Breast epithelium (tissue), 4 donors: ENCODE measurements around the gene THADA. TPM values are rescaled to one million over a fixed set of nuclear protein-coding genes. Genes with fewer than 3 reads are reported as not detected.

Source experiments
- DNase-seq, 2 donors: peaks; one replicate each; pipeline ENCODE4 v3.0.0-alpha.2; 2019; ENCODE audit warnings: low spot score in 2 of 2
- H3K27ac ChIP-seq, 2 donors: fragments of 200-600 bp; sonication (generic) in 1 of 2; one replicate each; pipeline ENCODE4 v1.5.1; 2016 to 2019; ENCODE audit warnings: mild to moderate bottlenecking in 1 of 2
- H3K27me3 ChIP-seq, 2 donors: fragments of 200-600 bp; sonication (generic) in 1 of 2; one replicate each; pipeline versions ENCODE4 v1.5.1 to v1.6.0; 2017 to 2019; ENCODE audit warnings: control low read depth in 1 of 2, mild to moderate bottlenecking in 1 of 2
- H3K36me3 ChIP-seq: fragments of 200-600 bp; one replicate; pipeline ENCODE4 v1.5.1; 2019
- H3K4me1 ChIP-seq, 2 donors: fragments of 200-600 bp; sonication (generic); one replicate each; pipeline ENCODE4 v1.5.1; 2016 to 2019; ENCODE audit warnings: control low read depth in 1 of 2
- H3K4me3 ChIP-seq, 3 donors: fragments of 200-600 bp; sonication (generic); 1 replicate in 2 of 3; 2 replicates in 1 of 3; pipeline ENCODE4 v1.5.1; 2016 to 2019; ENCODE audit warnings: mild to moderate bottlenecking in 3 of 3, moderate library complexity in 2 of 3
- H3K9me3 ChIP-seq, 2 donors: fragments of 200-600 bp; sonication (generic) in 1 of 2; one replicate each; pipeline ENCODE4 v1.5.1; 2016 to 2019; ENCODE audit warnings: control low read depth in 1 of 2
- CTCF ChIP-seq, 3 donors: fragments of 450-650 bp; IDR thresholded peaks; one replicate each; pipeline ENCODE4 v1.5.1; 2016 to 2017; ENCODE audit warnings: antibody characterized with exemption in 3 of 3, mild to moderate bottlenecking in 3 of 3, moderate library complexity in 3 of 3
- POLR2A ChIP-seq: fragments of 450-650 bp; IDR thresholded peaks from one replicate; pipeline ENCODE4 v1.6.1; 2016; ENCODE audit warnings: antibody characterized with exemption, mild to moderate bottlenecking, moderate library complexity
- POLR2AphosphoS5 ChIP-seq, 3 donors: sonication (generic); formaldehyde crosslinking; IDR thresholded peaks; one replicate each; pipeline ENCODE4 v1.6.1; 2017; ENCODE audit warnings: antibody characterized with exemption in 3 of 3
- intact Hi-C: fragments of 100-400 bp; cut with DNase I; formaldehyde crosslinking; loops from one replicate; pipeline ENCODE4 v1.15.1; 2023; ENCODE audit warnings: low total_unique reads
- total RNA-seq, 3 donors: library from RNA; depleted of rRNA; stranded (reverse); fragments of >200 nt; gene quantifications; one replicate each; pipeline ENCODE4 v1.1.0, GENCODE V29; 2016

The THADA gene
- total RNA-seq, 3 donors from 2014 or later = 41.1 to 60.6 (median 49.5) TPM

GRCh38 chr2:43474273-43474672 lies 121.6 kb downstream of the THADA start:
- Histone ChIP-seq H3K4me3 (no peak overlapping the region), H3K4me1 (no peaks in the 10 kb centered on the region), H3K36me3 (no peaks in the 10 kb centered on the region), H3K27ac (no peak overlapping the region), H3K27me3 (no peaks in the 10 kb centered on the region), H3K9me3 (no peaks in the 10 kb centered on the region)
- intact Hi-C loops = no loop called here
- no peak for DNase-seq
- TF ChIP-seq CTCF (IDR thresholded peaks at IDR 0.05) (no peak), POLR2A (no peak), POLR2AphosphoS5 (IDR thresholded peaks at IDR 0.05) (no peak)

- intact Hi-C loops = no loop called here
- no peak for DNase-seq
- Histone ChIP-seq H3K4me3 (no peak overlapping the region), H3K27me3 (no peaks in the 10 kb centered on the region), H3K27ac (no peak overlapping the region), H3K4me1 (no peaks in the 10 kb centered on the region), H3K9me3 (no peaks in the 10 kb centered on the region), H3K36me3 (no peaks in the 10 kb centered on the region)
- TF ChIP-seq POLR2AphosphoS5 (IDR thresholded peaks at IDR 0.05) = no peak
- no peak for TF ChIP-seq POLR2A
- TF ChIP-seq CTCF (IDR thresholded peaks at IDR 0.05) = no peak
Measured at GRCh38 chr2:43473767-43474166, 122.1 kb downstream of the THADA start.

DNA sequence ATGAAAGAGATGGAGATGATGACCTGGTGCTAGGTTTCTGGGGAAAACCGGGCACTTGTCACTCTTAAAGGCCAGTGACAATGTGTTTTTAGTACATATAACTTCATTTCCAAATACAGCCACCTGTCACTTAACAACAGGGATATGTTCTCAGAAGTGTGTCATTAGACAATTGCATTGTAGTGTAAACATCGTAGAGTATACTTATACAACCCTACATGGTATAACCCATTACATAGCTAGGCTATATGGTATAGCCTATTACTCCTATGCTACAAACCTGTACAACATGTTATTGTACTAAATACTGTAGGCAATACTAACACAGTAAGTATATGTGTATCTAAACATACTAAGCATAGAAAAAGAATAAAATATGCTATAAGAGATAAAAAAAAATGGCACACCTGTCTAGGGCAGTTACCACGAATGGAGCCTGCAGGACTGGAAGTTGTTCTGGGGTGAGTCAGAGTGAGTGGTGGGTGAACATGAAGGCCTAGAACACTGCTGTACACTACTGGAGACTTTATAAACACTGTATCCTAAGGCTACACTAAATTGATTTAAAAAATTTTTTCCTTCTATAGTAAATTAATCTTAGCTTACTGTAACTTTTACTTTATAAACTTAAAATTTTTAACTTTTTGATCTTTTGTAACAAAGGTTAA lies 123.2 kb downstream of the THADA start:
- no peak overlapping the region for H3K27ac ChIP-seq
- no peak for DNase-seq
- intact Hi-C loops = no loop called here
- H3K9me3 ChIP-seq = no peaks in the 10 kb centered on the region
- TF ChIP-seq POLR2A = no peak
- TF ChIP-seq POLR2AphosphoS5 (IDR thresholded peaks at IDR 0.05) = no peak
- TF ChIP-seq CTCF (IDR thresholded peaks at IDR 0.05) = no peak
- H3K36me3 ChIP-seq = no peaks in the 10 kb centered on the region
- no peaks in the 10 kb centered on the region for H3K27me3 ChIP-seq
- H3K4me1 ChIP-seq = no peaks in the 10 kb centered on the region
- H3K4me3 ChIP-seq = no peak overlapping the region

DNA sequence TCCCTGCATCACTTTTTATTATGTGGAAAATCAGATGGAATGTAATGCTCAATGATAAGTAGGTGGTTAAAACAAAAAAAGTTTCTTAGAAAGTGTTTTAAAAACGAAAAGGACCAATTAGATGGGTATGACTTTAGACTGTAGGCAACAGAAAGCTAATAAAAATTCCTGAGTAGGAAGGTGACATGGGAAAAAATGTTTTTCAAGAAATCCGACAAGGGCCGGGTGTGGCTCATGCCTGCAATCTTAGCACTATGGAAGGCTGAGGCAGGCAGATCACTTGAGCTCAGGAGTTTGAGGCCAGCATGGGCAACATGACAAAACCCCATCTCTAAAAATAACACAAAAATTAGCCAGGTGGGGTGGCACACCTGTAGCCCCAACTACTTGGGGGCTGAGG lies 126.1 kb downstream of the THADA start:
- Histone ChIP-seq H3K27ac (no peak overlapping the region), H3K27me3 (no peaks in the 10 kb centered on the region), H3K9me3 (no peaks in the 10 kb centered on the region), H3K36me3 (no peaks in the 10 kb centered on the region), H3K4me3 (no peak overlapping the region), H3K4me1 (peaks cover 0 to 6% of the 10 kb centered on the region in 2 donors)
- DNase-seq = no peak
- TF ChIP-seq CTCF (IDR thresholded peaks at IDR 0.05) = no peak
- TF ChIP-seq POLR2AphosphoS5 (IDR thresholded peaks at IDR 0.05) = no peak
- TF ChIP-seq POLR2A = no peak
- intact Hi-C loops = no loop called here

GRCh38 chr2:43469094-43469493 lies 126.7 kb downstream of the THADA start:
- DNase-seq = no peak
- Histone ChIP-seq H3K27ac (peak overlapping the region in 1 of 2 donors; percentile 3), H3K27me3 (no peaks in the 10 kb centered on the region), H3K9me3 (no peaks in the 10 kb centered on the region), H3K4me1 (peaks cover 0 to 12% of the 10 kb centered on the region in 2 donors), H3K36me3 (no peaks in the 10 kb centered on the region), H3K4me3 (no peak overlapping the region)
- TF ChIP-seq CTCF (IDR thresholded peaks at IDR 0.05) (no peak), POLR2A (no peak), POLR2AphosphoS5 (IDR thresholded peaks at IDR 0.05) (no peak)
- intact Hi-C loops = no loop called here
